Upper lobe of right lung (tissue), 1 donor: Measurements from ENCODE around the gene PLCH1. TPM values are rescaled to one million over a fixed set of nuclear protein-coding genes. Genes with fewer than 3 reads are reported as not detected.

Experiments used
- ATAC-seq: fragments of 200-7000 bp; cut with Tn5 transposase; one replicate; pipeline ENCODE4 v1.9.1; 2020; ENCODE audit warnings: mild to moderate bottlenecking, moderate library complexity
- DNase-seq: peaks from one replicate; pipeline ENCODE4 v3.0.0-alpha.2; 2020
- H3K27ac ChIP-seq: fragments of 200-600 bp; one replicate; pipeline ENCODE4 v1.8.0; 2022
- H3K27me3 ChIP-seq: fragments of 200-600 bp; one replicate; pipeline ENCODE4 v1.8.0; 2022; ENCODE audit warnings: mild to moderate bottlenecking
- H3K36me3 ChIP-seq: fragments of 200-600 bp; one replicate; pipeline ENCODE4 v1.8.0; 2022
- H3K4me1 ChIP-seq: fragments of 200-600 bp; one replicate; pipeline ENCODE4 v1.8.0; 2022
- H3K4me3 ChIP-seq: fragments of 200-600 bp; one replicate; pipeline ENCODE4 v1.8.0; 2022; ENCODE audit warnings: mild to moderate bottlenecking
- H3K9me3 ChIP-seq: fragments of 200-600 bp; one replicate; pipeline ENCODE4 v1.8.0; 2022
- intact Hi-C: fragments of 100-400 bp; cut with DNase I; formaldehyde crosslinking; loops from one replicate; pipeline ENCODE4 v1.11.0; 2022
- total RNA-seq: library from RNA; stranded (reverse); fragmentation: NEBNext Ultra II Directional; extraction: Animal tissue kit (Norgen Biotek cat#: 25700); gene quantifications from one replicate; pipeline ENCODE4 v1.2.1, GENCODE V29; 2021
- TF ChIP-seq, protein P1 (sequence below): fragments of 200-600 bp; IDR thresholded peaks from one replicate; pipeline ENCODE4 v1.8.0; 2022; ENCODE audit warnings: antibody characterized with exemption
- donor health status: DM: no; HTN: yes; CAD: no; lungs with severe emphysema.

The PLCH1 gene
- total RNA-seq, 1 donor from 2014 or later, result 12.1 TPM

DNA sequence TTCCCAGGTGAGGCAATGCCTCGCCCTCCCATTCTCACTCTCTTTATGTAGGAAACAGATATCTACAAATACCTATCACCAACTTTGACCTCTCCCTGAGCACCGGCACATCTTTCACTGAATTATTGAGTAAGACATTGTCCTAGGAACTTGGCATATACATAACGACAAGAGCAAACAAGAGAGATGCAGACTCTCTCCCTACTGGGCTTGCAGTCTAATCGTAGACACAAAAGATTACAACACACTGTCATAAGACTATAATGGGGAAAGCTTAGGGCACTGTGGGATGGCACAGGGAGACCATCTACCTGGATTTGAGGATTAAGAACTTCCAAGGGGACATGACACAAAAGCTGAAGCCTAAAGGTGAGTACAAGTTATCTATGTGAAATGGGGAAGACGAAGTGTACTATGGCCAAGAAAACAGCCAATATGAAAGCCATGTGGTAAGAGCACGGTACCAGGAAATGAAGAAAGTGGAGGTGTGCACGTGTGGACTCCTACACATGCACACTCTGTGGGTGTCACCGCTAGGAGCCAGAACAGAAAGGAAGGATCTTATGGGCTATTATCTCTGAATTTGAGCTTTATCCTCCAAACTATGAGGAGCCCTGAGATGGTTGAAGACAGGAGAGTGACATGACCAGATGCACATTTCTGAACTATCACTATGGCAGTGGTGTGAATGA, 232.6 kb downstream of the PLCH1 start:
- TF ChIP-seq, protein P1, sequence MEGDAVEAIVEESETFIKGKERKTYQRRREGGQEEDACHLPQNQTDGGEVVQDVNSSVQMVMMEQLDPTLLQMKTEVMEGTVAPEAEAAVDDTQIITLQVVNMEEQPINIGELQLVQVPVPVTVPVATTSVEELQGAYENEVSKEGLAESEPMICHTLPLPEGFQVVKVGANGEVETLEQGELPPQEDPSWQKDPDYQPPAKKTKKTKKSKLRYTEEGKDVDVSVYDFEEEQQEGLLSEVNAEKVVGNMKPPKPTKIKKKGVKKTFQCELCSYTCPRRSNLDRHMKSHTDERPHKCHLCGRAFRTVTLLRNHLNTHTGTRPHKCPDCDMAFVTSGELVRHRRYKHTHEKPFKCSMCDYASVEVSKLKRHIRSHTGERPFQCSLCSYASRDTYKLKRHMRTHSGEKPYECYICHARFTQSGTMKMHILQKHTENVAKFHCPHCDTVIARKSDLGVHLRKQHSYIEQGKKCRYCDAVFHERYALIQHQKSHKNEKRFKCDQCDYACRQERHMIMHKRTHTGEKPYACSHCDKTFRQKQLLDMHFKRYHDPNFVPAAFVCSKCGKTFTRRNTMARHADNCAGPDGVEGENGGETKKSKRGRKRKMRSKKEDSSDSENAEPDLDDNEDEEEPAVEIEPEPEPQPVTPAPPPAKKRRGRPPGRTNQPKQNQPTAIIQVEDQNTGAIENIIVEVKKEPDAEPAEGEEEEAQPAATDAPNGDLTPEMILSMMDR, result no peak
- intact Hi-C loops, result no loop called here
- Histone ChIP-seq H3K27me3 (no peaks in the 10 kb centered on the region), H3K4me3 (no peak overlapping the region), H3K9me3 (no peaks in the 10 kb centered on the region), H3K4me1 (no peaks in the 10 kb centered on the region), H3K27ac (no peak overlapping the region), H3K36me3 (no peaks in the 10 kb centered on the region)
- ATAC-seq, result no peak
- DNase-seq, result no peak

DNA sequence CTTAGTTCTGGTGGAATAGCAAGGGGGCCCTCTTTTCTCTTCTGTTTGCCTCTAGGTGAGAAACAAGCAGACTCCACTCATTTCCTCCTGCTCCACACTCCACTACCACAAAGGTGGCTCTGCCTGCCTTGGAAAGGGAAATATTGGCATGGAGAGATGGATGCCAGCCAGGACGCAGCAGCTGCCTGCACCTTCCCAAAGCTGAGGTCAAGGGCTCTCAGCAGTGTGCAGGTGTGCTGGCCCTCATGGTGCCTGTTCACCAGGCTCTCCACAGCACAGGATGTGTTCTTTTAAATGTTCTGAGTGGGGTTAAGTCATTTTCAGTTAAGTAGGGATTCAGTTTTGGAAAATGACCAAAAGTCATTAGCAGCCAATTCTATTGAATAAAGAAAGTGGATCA, 240.2 kb downstream of the PLCH1 start:
- H3K36me3 ChIP-seq, result no peaks in the 10 kb centered on the region
- ATAC-seq (peak; percentile 36), DNase-seq (no peak)
- H3K9me3 ChIP-seq, result no peaks in the 10 kb centered on the region
- H3K4me3 ChIP-seq, result no peak overlapping the region
- TF ChIP-seq, protein P1, result no peak
- intact Hi-C loops, result no loop called here
- no peaks in the 10 kb centered on the region for H3K4me1 ChIP-seq
- H3K27ac ChIP-seq, result no peak overlapping the region
- H3K27me3 ChIP-seq, result no peaks in the 10 kb centered on the region

DNA sequence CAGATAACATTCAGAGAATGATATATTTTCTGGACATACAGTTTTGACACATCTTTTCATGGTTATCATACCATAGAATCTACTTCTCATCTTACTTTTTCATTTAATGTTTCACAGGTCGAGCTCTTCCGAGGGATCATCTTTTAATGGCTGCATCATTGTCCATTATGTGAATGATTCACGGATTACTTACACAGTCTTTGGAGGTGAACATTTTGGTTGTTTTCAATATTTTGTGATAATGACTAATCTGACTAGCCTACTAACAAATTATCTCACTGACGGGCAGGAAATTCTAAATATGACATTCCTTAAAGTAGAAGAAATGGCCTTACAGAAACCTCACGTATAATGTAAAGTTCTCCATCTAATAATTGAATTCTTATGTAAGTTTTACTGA, 242.2 kb downstream of the PLCH1 start:
- ATAC-seq (no peak), DNase-seq (no peak)
- no peaks in the 10 kb centered on the region for H3K27me3 ChIP-seq
- no peaks in the 10 kb centered on the region for H3K9me3 ChIP-seq
- H3K4me3 ChIP-seq, result no peak overlapping the region
- H3K36me3 ChIP-seq, result no peaks in the 10 kb centered on the region
- no peak overlapping the region for H3K27ac ChIP-seq
- TF ChIP-seq, protein P1, result no peak
- no peaks in the 10 kb centered on the region for H3K4me1 ChIP-seq
- intact Hi-C loops, result no loop called here

DNA sequence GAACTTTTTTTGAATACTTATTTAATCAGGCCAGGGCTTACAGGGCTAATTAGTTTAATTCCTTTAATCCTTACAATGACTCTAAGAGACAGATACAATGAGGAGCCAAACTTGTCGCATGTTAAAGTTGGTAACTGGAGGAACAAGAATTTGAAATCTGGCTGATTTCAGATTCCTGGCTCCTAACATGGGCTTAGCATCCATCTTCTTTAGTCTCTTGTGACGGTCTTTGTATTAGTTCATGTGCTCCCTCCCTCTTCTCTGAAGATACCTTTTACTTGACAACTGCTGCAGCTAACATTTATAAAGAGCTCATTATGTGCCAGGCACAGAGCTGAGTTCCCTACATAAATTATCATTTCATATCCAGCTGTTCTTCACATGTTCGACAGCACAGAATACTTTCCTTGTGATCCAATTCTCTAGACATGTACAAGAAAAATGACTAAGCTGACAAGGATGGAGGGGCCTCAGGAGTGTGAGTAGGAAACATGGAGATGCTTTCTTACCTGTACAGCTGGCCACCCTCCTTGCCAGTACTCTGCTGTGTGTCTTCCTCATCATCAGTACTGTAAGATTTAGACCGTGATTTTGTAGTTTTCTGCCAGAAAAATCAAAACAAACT, 244.6 kb downstream of the PLCH1 start:
- H3K36me3 ChIP-seq, result no peaks in the 10 kb centered on the region
- no peaks in the 10 kb centered on the region for H3K4me1 ChIP-seq
- intact Hi-C loops, result no loop called here
- TF ChIP-seq, protein P1, result no peak
- DNase-seq (no peak), ATAC-seq (no peak)
- no peak overlapping the region for H3K27ac ChIP-seq
- H3K27me3 ChIP-seq, result no peaks in the 10 kb centered on the region
- no peak overlapping the region for H3K4me3 ChIP-seq
- H3K9me3 ChIP-seq, result no peaks in the 10 kb centered on the region

DNA sequence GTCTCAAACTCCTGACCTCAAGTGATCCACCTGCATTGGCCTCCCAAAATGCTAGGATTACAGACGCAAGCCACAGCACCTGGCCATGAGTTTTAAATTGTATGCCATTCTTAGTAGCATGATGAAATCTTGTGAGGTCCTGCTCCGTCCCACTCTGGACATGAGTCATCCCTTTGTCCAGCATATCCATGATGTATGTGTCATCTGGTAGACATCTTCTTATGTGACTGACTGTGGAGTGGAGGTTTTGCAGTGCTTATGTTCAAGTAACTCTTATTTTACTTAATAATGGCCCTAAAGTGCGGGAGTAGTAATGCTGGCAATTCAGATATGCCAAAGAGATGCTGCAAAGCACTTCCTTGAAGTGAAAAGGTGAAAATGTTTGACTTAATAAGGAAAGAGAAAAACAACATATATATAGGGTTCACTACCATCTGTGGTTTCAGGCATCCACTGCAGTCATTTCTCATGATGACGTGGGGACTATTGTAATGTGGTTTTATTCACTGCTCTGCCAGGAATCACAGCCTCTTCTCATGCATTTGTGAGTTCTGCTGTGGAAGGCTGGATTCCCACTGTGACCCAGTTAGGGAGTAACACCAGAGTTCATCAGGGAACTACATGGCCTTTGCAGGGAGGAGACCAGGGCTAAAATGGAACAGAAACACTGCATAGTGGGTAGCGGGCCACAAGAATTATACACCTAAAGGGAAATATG, 246.8 kb downstream of the PLCH1 start:
- TF ChIP-seq, protein P1, result no peak
- Histone ChIP-seq H3K36me3 (no peaks in the 10 kb centered on the region), H3K27me3 (no peaks in the 10 kb centered on the region), H3K9me3 (no peaks in the 10 kb centered on the region), H3K4me3 (no peak overlapping the region), H3K4me1 (no peaks in the 10 kb centered on the region), H3K27ac (no peak overlapping the region)
- DNase-seq (no peak), ATAC-seq (no peak)
- intact Hi-C loops, result no loop called here
